Dendritic cell treated with granulocyte-macrophage colony-stimulating factor and Interleukin-4, amounts not matched to agents 40 ng/mL and 50 ng/mL, for 4 days (primary cell): ENCODE measurements around the gene SYT14.
"Not testable (repeated sequence)": the region's sequence is repeated elsewhere in the genome, so short reads cannot be mapped to it uniquely, and the experiment has no call there.

Experiments
- H3K27ac Mint-ChIP-seq: one replicate; pipeline ENCODE4 v1.8.0; 2022; ENCODE audit warnings: mild to moderate bottlenecking, mixed read lengths
- H3K27me3 Mint-ChIP-seq: one replicate; pipeline ENCODE4 v1.8.0; 2022; ENCODE audit warnings: mild to moderate bottlenecking, mixed read lengths
- H3K36me3 Mint-ChIP-seq: one replicate; pipeline ENCODE4 v1.8.0; 2022; ENCODE audit warnings: low read depth, mixed read lengths
- H3K4me1 Mint-ChIP-seq: one replicate; pipeline ENCODE4 v1.8.0; 2022; ENCODE audit warnings: low read depth, mixed read lengths
- H3K4me3 Mint-ChIP-seq: one replicate; pipeline ENCODE4 v1.8.0; 2022; ENCODE audit warnings: mild to moderate bottlenecking, moderate library complexity, mixed read lengths
- H3K9me3 Mint-ChIP-seq: one replicate; pipeline ENCODE4 v1.8.0; 2022; ENCODE audit warnings: mixed read lengths
- intact Hi-C: fragments of 100-400 bp; cut with micrococcal nuclease; formaldehyde crosslinking; loops from one replicate; pipeline ENCODE4 v1.15.0; 2022

Gene SYT14

GRCh38 chr1:209937996-209938959 is at the start of gene SYT14:
Gene SYT14 (plus strand): TSS chr1:209938217. CDS start chr1:209938265, 48 bp downstream.
- H3K27ac Mint-ChIP-seq = no peak within 1 kb of the TSS
- peaks cover 46% of the 10 kb centered on the region for H3K27me3 Mint-ChIP-seq
- no peaks in the 10 kb centered on the region for H3K9me3 Mint-ChIP-seq
- H3K4me1 Mint-ChIP-seq = no peaks in the 10 kb centered on the region
- intact Hi-C loops = no loop called here
- no peak within 1 kb of the TSS for H3K4me3 Mint-ChIP-seq
- H3K36me3 Mint-ChIP-seq = no peaks in the 10 kb centered on the region

DNA sequence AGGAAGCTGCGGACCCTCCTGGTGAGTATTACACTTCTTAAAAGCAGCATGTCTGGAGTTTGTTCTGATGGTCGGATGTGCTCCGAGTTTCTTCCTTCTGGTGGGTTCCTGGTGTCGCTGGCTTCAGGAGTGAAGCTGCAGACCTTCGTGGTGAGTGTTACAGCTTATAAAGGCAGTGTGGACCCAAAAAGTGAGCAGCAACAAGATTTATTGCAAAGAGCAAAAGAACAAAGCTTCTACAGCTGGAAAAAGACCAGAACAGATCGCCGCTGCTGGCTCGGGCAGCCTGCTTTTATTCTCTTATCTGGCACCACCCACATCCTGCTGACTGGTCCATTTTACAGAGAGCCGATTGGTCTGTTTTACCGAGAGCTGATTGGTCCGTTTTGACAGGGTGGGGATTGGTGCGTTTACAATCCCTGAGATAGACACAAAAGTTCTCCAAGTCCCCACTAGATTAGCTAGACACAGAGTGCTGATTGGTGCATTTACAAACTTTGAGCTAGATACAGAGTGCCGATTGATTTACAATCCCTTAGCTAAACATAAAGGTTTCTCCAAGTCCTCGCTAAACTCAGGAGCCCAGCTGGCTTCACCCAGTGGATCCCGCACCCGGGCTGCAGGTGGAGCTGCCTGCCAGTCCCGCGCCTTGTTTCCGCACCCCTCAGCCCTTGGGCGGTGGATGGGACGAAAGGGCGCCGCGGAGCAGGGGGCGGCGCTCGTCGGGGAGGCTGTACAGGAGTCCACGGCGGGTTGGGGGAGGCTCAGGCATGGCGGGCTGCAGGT is 49.5 kb upstream of the SYT14 start:
- intact Hi-C loops, H3K9me3 Mint-ChIP-seq, H3K27ac Mint-ChIP-seq, H3K36me3 Mint-ChIP-seq, H3K4me1 Mint-ChIP-seq, H3K27me3 Mint-ChIP-seq, H3K4me3 Mint-ChIP-seq: not testable (repeated sequence)

DNA sequence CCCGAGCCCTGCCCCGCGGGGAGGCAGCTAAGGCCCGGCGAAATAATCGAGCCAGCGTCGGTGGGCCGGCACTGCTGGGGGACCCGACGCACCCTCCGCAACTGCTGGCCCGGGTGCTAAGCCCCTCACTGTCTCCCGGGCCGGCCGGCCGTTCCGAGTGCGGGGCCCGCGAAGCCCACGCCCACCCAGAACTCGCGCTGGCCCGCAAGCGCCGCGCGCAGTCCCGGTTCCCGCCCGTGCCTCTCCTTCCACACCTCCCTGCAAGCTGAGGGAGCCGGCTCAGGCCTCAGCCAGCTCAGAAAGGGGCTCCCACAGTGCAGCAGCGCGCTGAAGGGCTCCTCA is 49.0 kb upstream of the SYT14 start:
- intact Hi-C loops = no loop called here
- no peaks in the 10 kb centered on the region for H3K9me3 Mint-ChIP-seq
- no peak overlapping the region for H3K27ac Mint-ChIP-seq
- peaks cover 5% of the 10 kb centered on the region for H3K27me3 Mint-ChIP-seq
- no peaks in the 10 kb centered on the region for H3K36me3 Mint-ChIP-seq
- H3K4me3 Mint-ChIP-seq = no peak overlapping the region
- no peaks in the 10 kb centered on the region for H3K4me1 Mint-ChIP-seq

DNA sequence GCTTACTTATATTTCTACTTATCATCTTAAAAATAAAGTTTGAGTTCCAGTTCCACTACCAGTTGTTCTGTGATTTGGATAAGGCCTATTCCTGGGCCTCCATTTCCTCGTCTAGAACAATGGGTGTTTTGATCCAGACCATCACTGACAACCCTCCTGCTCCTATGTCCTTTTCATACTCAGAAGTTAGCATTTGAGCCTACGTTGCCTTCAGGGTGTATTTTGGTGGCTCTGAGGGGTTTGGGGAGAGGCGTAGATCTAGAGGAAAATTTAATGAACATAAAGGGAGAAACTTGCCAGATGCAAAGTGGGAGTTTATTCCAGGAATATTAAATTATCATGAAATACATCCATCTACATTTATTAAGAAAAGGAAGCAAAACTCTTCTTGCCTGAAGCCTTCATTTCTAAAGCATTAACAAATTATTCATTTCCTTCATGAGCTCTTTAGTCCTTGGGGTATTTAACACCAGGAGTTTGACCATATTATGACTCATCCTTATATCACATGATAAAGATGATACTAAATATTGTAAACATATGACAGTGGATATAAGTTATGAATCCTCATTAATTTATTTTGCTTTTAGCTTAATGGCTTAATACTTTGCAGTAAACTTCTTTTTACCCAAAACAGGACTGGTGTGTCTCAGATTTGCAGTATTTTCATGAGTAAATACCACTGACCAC is 47.2 kb upstream of the SYT14 start:
- H3K27me3 Mint-ChIP-seq = peaks cover 5% of the 10 kb centered on the region
- no peak overlapping the region for H3K27ac Mint-ChIP-seq
- no peaks in the 10 kb centered on the region for H3K36me3 Mint-ChIP-seq
- no peak overlapping the region for H3K4me3 Mint-ChIP-seq
- no peaks in the 10 kb centered on the region for H3K9me3 Mint-ChIP-seq
- intact Hi-C loops = no loop called here
- no peaks in the 10 kb centered on the region for H3K4me1 Mint-ChIP-seq

DNA sequence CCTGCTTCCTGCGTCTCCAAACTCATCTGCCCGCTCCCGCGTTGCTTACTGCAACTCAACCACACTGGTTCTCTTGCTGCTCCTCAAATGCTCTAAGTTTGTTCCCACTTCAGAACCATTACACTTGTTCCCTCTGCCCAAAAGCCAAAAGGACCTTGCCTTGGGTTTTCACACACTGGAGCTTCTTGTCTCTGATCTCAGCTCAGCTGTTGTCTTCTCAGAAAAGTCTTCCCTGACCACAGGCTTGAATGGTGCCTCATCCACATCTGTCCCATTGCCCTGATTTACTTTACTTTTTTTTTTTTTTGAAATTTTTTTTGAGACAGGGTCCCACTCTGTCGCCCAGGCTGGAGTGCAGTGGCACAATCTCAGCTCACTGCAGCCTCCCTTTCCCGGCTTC is 44.3 kb upstream of the SYT14 start:
- no peak overlapping the region for H3K27ac Mint-ChIP-seq

DNA sequence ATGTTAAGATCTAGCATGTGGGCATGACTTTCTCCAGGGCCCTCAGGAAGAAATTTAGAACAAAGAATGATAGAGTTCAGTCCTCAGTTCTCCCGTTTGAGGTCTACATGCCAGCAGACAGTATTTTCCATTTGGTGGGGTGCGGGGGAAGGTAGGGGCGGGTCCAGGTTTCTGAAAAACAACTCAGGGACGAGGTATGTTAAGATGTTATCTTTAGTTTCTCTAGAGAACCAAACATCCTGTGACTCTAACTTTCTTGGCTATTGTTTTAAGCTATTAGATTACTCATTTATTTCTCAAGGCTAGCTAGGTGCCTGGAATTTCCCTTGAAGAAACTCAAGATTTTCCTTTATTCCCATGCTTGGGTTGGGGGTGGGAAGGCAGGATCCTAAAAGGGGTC is 42.3 kb upstream of the SYT14 start:
- Mint-ChIP-seq H3K27ac (no peak overlapping the region), H3K36me3 (no peaks in the 10 kb centered on the region), H3K4me1 (no peaks in the 10 kb centered on the region), H3K9me3 (no peaks in the 10 kb centered on the region), H3K4me3 (no peak overlapping the region), H3K27me3 (no peaks in the 10 kb centered on the region)
- intact Hi-C loops = no loop called here

More for the DNA sequence above, 44.3 kb upstream of the SYT14 start:
- H3K4me3 Mint-ChIP-seq = no peak overlapping the region
- no peaks in the 10 kb centered on the region for H3K9me3 Mint-ChIP-seq
- intact Hi-C loops = no loop called here
- no peaks in the 10 kb centered on the region for H3K27me3 Mint-ChIP-seq
- no peaks in the 10 kb centered on the region for H3K4me1 Mint-ChIP-seq
- H3K36me3 Mint-ChIP-seq = no peaks in the 10 kb centered on the region

GRCh38 chr1:209896346-209896745 is 41.7 kb upstream of the SYT14 start:
- Mint-ChIP-seq H3K27ac (no peak overlapping the region), H3K4me1 (no peaks in the 10 kb centered on the region), H3K9me3 (no peaks in the 10 kb centered on the region), H3K36me3 (no peaks in the 10 kb centered on the region), H3K27me3 (no peaks in the 10 kb centered on the region), H3K4me3 (no peak overlapping the region)
- intact Hi-C loops = no loop called here

DNA sequence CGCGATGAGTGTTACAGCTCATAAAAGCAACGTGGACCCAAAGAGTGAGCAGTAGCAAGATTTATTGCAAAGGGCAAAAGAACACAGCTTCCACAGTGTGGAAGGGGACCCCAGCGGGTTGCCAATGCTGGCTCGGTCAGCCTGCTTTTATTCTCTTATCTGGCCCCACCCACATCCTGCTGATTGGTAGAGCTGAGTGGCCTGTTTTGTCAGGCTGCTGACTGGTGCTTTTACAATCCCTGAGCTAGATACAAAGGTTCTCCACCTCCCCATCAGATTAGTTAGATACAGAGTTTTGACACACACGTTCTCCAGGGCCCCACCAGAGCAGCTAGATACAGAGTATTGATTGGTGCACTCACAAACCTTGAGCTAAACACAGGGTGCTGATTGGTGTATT is 39.7 kb upstream of the SYT14 start:
- H3K4me3 Mint-ChIP-seq, H3K4me1 Mint-ChIP-seq, H3K27me3 Mint-ChIP-seq, H3K36me3 Mint-ChIP-seq, H3K27ac Mint-ChIP-seq, H3K9me3 Mint-ChIP-seq, intact Hi-C loops: not testable (repeated sequence)

- H3K9me3 Mint-ChIP-seq, H3K36me3 Mint-ChIP-seq, H3K4me3 Mint-ChIP-seq, H3K4me1 Mint-ChIP-seq, H3K27me3 Mint-ChIP-seq, H3K27ac Mint-ChIP-seq, intact Hi-C loops: not testable (repeated sequence)
Observed at GRCh38 chr1:209898851-209899250, 39.2 kb upstream of the SYT14 start.

DNA sequence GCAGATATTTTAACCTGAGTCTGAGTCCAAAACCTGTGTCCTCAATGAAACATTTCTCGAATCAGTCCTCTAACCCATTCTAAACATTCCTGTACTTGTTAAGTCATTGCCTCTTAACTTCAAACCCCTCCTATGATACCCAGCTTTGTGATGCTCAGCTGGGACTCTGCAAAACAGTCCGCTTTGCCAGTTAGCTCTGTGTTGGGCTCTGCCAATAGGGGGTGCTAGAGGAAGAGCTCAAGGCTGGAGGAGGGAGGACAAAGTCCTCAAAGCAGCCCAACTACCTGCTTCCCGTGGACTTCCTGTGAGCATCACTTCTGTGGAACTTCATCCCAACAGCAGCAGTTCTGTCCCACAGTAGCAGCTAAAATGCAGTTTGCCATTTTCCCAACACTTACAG is 38.1 kb upstream of the SYT14 start:
- Mint-ChIP-seq H3K36me3 (no peaks in the 10 kb centered on the region), H3K9me3 (no peaks in the 10 kb centered on the region), H3K27ac (no peak overlapping the region), H3K4me1 (no peaks in the 10 kb centered on the region), H3K27me3 (no peaks in the 10 kb centered on the region), H3K4me3 (no peak overlapping the region)
- intact Hi-C loops = no loop called here

DNA sequence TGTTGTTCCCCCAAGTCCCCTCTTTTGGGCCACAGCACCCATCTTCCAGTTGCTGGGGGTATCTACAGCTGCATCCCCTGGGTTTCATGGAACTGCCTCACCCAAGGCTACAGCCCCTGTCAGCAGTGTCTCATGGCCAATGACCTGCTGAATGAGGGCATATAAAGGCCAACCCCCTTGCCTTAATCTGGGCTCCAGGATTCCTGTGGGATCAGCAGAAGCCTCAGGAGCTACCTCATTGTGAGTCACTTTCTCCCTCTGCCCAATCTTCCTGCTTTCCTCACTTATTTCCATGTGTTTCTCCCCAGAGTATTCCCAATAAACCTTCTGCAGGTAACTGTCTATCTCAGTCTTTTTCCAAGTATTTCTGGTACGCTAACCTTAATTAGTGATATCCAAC is 37.3 kb upstream of the SYT14 start:
- Mint-ChIP-seq H3K27me3 (no peaks in the 10 kb centered on the region), H3K27ac (no peak overlapping the region), H3K36me3 (no peaks in the 10 kb centered on the region), H3K4me1 (no peaks in the 10 kb centered on the region), H3K9me3 (no peaks in the 10 kb centered on the region), H3K4me3 (no peak overlapping the region)
- intact Hi-C loops = no loop called here

DNA sequence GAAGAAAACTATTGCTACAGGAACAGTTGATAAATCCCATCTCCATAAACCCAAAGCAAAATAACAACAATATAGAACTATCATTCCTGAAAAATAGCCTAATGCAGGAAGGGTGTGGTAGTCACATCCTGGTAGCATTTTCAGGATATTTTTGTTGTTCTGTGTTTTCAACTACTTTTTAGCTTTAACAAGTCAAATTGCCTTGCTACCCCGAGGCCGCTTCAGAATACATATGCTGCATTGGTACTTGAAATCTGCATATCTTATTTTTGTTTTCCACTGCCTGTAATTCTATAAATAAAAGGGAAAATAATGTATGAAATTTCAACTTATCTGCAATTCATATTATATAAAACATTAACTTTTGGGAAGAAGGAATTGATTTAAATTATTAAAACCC is 36.8 kb upstream of the SYT14 start:
- Mint-ChIP-seq H3K9me3 (no peaks in the 10 kb centered on the region), H3K27ac (no peak overlapping the region), H3K27me3 (no peaks in the 10 kb centered on the region), H3K4me3 (no peak overlapping the region), H3K4me1 (no peaks in the 10 kb centered on the region), H3K36me3 (no peaks in the 10 kb centered on the region)
- intact Hi-C loops = no loop called here

DNA sequence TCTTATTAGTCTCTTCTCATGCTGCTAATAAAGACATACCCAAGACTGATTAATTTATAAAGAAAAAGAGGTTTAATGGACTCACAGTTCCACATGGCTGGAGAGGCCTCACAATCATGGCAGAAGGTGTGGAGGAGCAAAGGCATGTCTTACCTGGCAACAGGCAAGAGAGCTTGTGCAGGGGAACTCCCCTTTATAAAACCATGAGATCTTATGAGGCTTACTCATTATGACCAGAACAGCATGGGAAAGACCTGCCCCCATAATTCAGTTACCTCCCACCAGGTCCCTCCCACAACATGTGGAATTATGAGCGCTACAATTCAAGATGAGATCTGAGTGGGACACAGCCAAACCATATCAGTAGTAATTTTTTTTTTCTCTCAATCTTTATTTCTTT is 33.2 kb upstream of the SYT14 start:
- H3K36me3 Mint-ChIP-seq, H3K27ac Mint-ChIP-seq, H3K9me3 Mint-ChIP-seq, H3K4me1 Mint-ChIP-seq, intact Hi-C loops, H3K27me3 Mint-ChIP-seq, H3K4me3 Mint-ChIP-seq: not testable (repeated sequence)

- Mint-ChIP-seq H3K4me3 (no peak overlapping the region), H3K36me3 (no peaks in the 10 kb centered on the region), H3K27ac (no peak overlapping the region), H3K9me3 (no peaks in the 10 kb centered on the region), H3K4me1 (no peaks in the 10 kb centered on the region), H3K27me3 (no peaks in the 10 kb centered on the region)
- intact Hi-C loops = no loop called here
Observed at GRCh38 chr1:209911746-209912145, 26.3 kb upstream of the SYT14 start.
